IMR-90 (cell line): ENCODE measurements around the gene RASL11B. TPM values are rescaled to one million over a fixed set of nuclear protein-coding genes. Genes with fewer than 3 reads are reported as not detected.

Source experiments
- ATAC-seq: fragments of 200-7000 bp; cut with Tn5 transposase; 2 replicates; pipeline ENCODE4 v1.9.1; 2020; ENCODE audit warnings: low read depth, mild to moderate bottlenecking, moderate library complexity
- BruUV-seq: library from RNA; stranded (reverse); fragments of 400-500 nt; replicated peaks from 2 replicates; lab custom pipeline; 2021; lab: Mats Ljungman, UMichigan
- CTCF ChIA-PET: fragments of 300-600 bp; formaldehyde crosslinking; extraction: SDS; loops from one replicate; lab custom pipeline; 2021; ENCODE audit warnings: antibody characterized with exemption; lab: Yijun Ruan, JAX
- POLR2A ChIA-PET: fragments of 300-600 bp; sonication (Branson Sonifier 250); formaldehyde crosslinking; loops from one replicate; lab custom pipeline; 2022; ENCODE audit warnings: antibody characterized with exemption; ENCODE audit not compliant: unreplicated experiment; lab: Charles Lee
- DNase-seq: peaks from one replicate; pipeline ENCODE4 v3.0.0; 2013
- H2AFZ ChIP-seq: replicated peaks from 2 replicates; pipeline ENCODE3; 2013; ENCODE audit warnings: low read length, mild to moderate bottlenecking; ENCODE audit not compliant: poor library complexity
- H2AK5ac ChIP-seq: 2 replicates; pipeline ENCODE4 v1.6.1; 2013; ENCODE audit warnings: low read depth, low read length, inconsistent platforms
- H2AK9ac ChIP-seq: replicated peaks from 2 replicates; pipeline ENCODE3; 2013; ENCODE audit warnings: mild to moderate bottlenecking, low read depth, low read length, moderate library complexity; ENCODE audit not compliant: poor library complexity
- H2BK120ac ChIP-seq: 2 replicates; pipeline ENCODE4 v1.6.1; 2013; ENCODE audit warnings: low read depth, low read length, inconsistent platforms
- H2BK15ac ChIP-seq: 3 replicates; pipeline ENCODE4 v1.6.1; 2013; ENCODE audit warnings: low read depth, low read length, inconsistent platforms
- H2BK20ac ChIP-seq: 2 replicates; pipeline ENCODE4 v1.6.1; 2013; ENCODE audit warnings: low read depth, mild to moderate bottlenecking, inconsistent platforms, low read length, moderate library complexity
- H2BK5ac ChIP-seq: 2 replicates; pipeline ENCODE4 v1.6.1; 2013; ENCODE audit warnings: mild to moderate bottlenecking, low read depth, low read length, inconsistent platforms; ENCODE audit not compliant: poor library complexity, severe bottlenecking
- H3K14ac ChIP-seq: replicated peaks from 2 replicates; pipeline ENCODE4 v1.6.1; 2013; ENCODE audit warnings: low read depth, low read length, inconsistent platforms
- H3K18ac ChIP-seq: 2 replicates; pipeline ENCODE4 v1.6.1; 2013; ENCODE audit warnings: low read depth, low read length, control low read depth
- H3K23ac ChIP-seq: 2 replicates; pipeline ENCODE4 v1.6.1; 2013; ENCODE audit warnings: low read depth, low read length, inconsistent platforms
- H3K27ac ChIP-seq: 2 replicates; pipeline ENCODE4 v1.5.1; 2013; ENCODE audit warnings: mild to moderate bottlenecking, control low read depth, low read length; ENCODE audit not compliant: insufficient read depth
- H3K27me3 ChIP-seq: 2 replicates; pipeline ENCODE4 v1.6.1; 2013; ENCODE audit warnings: low read length; ENCODE audit not compliant: control insufficient read depth, insufficient read depth
- H3K36me3 ChIP-seq: 2 replicates; pipeline ENCODE4 v1.6.1; 2013; ENCODE audit warnings: low read length, mixed read lengths; ENCODE audit not compliant: control insufficient read depth, insufficient read depth
- H3K4ac ChIP-seq: 2 replicates; pipeline ENCODE4 v1.6.1; 2013; ENCODE audit warnings: low read depth, low read length, inconsistent platforms
- H3K4me1 ChIP-seq: 2 replicates; pipeline ENCODE4 v1.6.1; 2013; ENCODE audit warnings: low read length, mixed read lengths; ENCODE audit not compliant: control insufficient read depth, insufficient read depth
- H3K4me2 ChIP-seq: 2 replicates; pipeline ENCODE4 v1.6.1; 2013; ENCODE audit warnings: low read depth, mild to moderate bottlenecking, control low read depth, low read length, moderate library complexity
- H3K4me3 ChIP-seq: 2 replicates; pipeline ENCODE4 v1.5.1; 2013; ENCODE audit warnings: low read depth, mild to moderate bottlenecking, control low read depth, low read length, moderate library complexity; ENCODE audit not compliant: insufficient read depth
- H3K56ac ChIP-seq: 2 replicates; pipeline ENCODE4 v1.6.1; 2013; ENCODE audit warnings: low read length, inconsistent platforms; ENCODE audit not compliant: insufficient read depth; ENCODE audit errors: extremely low read depth
- H3K79me1 ChIP-seq, 2 experiments: 2 replicates each; pipeline ENCODE4 v1.6.1; 2013; ENCODE audit warnings: low read length in 2 of 2, inconsistent platforms in 1 of 2, low read depth in 1 of 2
- H3K9ac ChIP-seq: 2 replicates; pipeline ENCODE4 v1.6.1; 2013; ENCODE audit warnings: low read depth, low read length, control low read depth
- H3K9me1 ChIP-seq: 2 replicates; pipeline ENCODE4 v1.6.1; 2013; ENCODE audit warnings: low read length, inconsistent platforms; ENCODE audit not compliant: insufficient read depth
- H3K9me3 ChIP-seq: 2 replicates; pipeline ENCODE4 v1.6.1; 2013; ENCODE audit warnings: low read length; ENCODE audit not compliant: control insufficient read depth, insufficient read depth
- H4K20me1 ChIP-seq: 2 replicates; pipeline ENCODE4 v1.6.1; 2013; ENCODE audit warnings: low read length, inconsistent platforms; ENCODE audit not compliant: insufficient read depth
- H4K5ac ChIP-seq: 2 replicates; pipeline ENCODE4 v1.6.1; 2013; ENCODE audit warnings: mild to moderate bottlenecking, low read depth, low read length, control low read depth
- H4K8ac ChIP-seq, 2 experiments: 2 replicates each; pipeline ENCODE4 v1.6.1; 2013; ENCODE audit warnings: low read depth in 2 of 2, low read length in 2 of 2, control low read depth in 1 of 2, inconsistent platforms in 1 of 2
- H4K91ac ChIP-seq: 2 replicates; pipeline ENCODE4 v1.6.1; 2013; ENCODE audit warnings: low read depth, low read length, inconsistent platforms; ENCODE audit not compliant: insufficient read depth
- BHLHE40 ChIP-seq: fragments of 150-350 bp; IDR thresholded peaks from 2 replicates; pipeline ENCODE4 v1.6.1; 2016; ENCODE audit warnings: mild to moderate bottlenecking, low read depth, low read length
- CEBPB ChIP-seq: IDR thresholded peaks from 2 replicates; pipeline ENCODE4 v1.6.1; 2012; ENCODE audit warnings: low read depth, low read length, improper control_type of control experiment
- CHD1 ChIP-seq: IDR thresholded peaks from 2 replicates; pipeline ENCODE4 v1.6.1; 2012; ENCODE audit warnings: low read depth, low read length, improper control_type of control experiment
- CTCF ChIP-seq: conservative IDR thresholded peaks from 2 replicates; pipeline ENCODE4 v1.5.1; 2012; ENCODE audit warnings: mild to moderate bottlenecking, low read depth, low read length, improper control_type of control experiment
- ELK1 ChIP-seq: fragments of 150-350 bp; IDR thresholded peaks from 2 replicates; pipeline ENCODE4 v1.6.1; 2016; ENCODE audit warnings: low read depth, mild to moderate bottlenecking, low read length, moderate library complexity, borderline replicate concordance
- FOS ChIP-seq: fragments of 150-350 bp; IDR thresholded peaks from 2 replicates; pipeline ENCODE4 v1.6.1; 2016; ENCODE audit warnings: low read depth, low read length
- MAFK ChIP-seq: IDR thresholded peaks from 2 replicates; pipeline ENCODE4 v1.6.1; 2012; ENCODE audit warnings: low read depth, low read length, improper control_type of control experiment
- MAZ ChIP-seq: IDR thresholded peaks from 2 replicates; pipeline ENCODE4 v1.6.1; 2012; ENCODE audit warnings: low read depth, mild to moderate bottlenecking, low read length, improper control_type of control experiment, moderate library complexity, borderline replicate concordance
- MXI1 ChIP-seq: IDR thresholded peaks from 2 replicates; pipeline ENCODE4 v1.6.1; 2012; ENCODE audit warnings: low read depth, mild to moderate bottlenecking, low read length, moderate library complexity, borderline replicate concordance
- NFE2L2 ChIP-seq: fragments of 150-350 bp; IDR thresholded peaks from 2 replicates; pipeline ENCODE4 v1.6.1; 2016; ENCODE audit warnings: low read depth, mild to moderate bottlenecking, low read length
- POLR2A ChIP-seq: IDR thresholded peaks from 2 replicates; pipeline ENCODE4 v1.6.1; 2012; ENCODE audit warnings: mild to moderate bottlenecking, low read depth, low read length
- RAD21 ChIP-seq: IDR thresholded peaks from 2 replicates; pipeline ENCODE4 v1.6.1; 2012; ENCODE audit warnings: low read length, improper control_type of control experiment
- RCOR1 ChIP-seq: IDR thresholded peaks from 2 replicates; pipeline ENCODE4 v1.6.1; 2012; ENCODE audit warnings: mild to moderate bottlenecking, low read length, improper control_type of control experiment; ENCODE audit not compliant: insufficient replicate concordance
- RFX5 ChIP-seq: IDR thresholded peaks from 2 replicates; pipeline ENCODE4 v1.8.0; 2012; ENCODE audit warnings: low read depth, mild to moderate bottlenecking, low read length, moderate library complexity
- SMC3 ChIP-seq: fragments of 150-350 bp; IDR thresholded peaks from 2 replicates; pipeline ENCODE4 v1.6.1; 2016; ENCODE audit warnings: low read depth, mild to moderate bottlenecking, antibody characterized with exemption, low read length, moderate library complexity
- WGBS, 2 experiments: methylation state at CpG; one replicate each; pipeline versions ENCODE4 v1.1.5 to v1.1.7; 2013; ENCODE audit warnings: missing lambda C conversion rate in 2 of 2; ENCODE audit not compliant: insufficient read length in 1 of 2; ENCODE audit errors: extremely low coverage in 2 of 2; 5-methylcytosine and 5-hydroxymethylcytosine counted together
- dilution Hi-C: fragments of 300-500 bp; cut with HindIII; formaldehyde crosslinking; loops from one replicate; pipeline ENCODE4 v1.14.3; 2018; ENCODE audit warnings: low sequenced_read_pairs; ENCODE audit not compliant: unreplicated experiment
- in situ Hi-C: fragments of 300-500 bp; cut with MboI; formaldehyde crosslinking; loops from 3 replicates; pipeline ENCODE4 v1.14.3; 2019; ENCODE audit warnings: low sequenced_read_pairs, inconsistent platforms, mixed read lengths
- intact Hi-C: fragments of 100-400 bp; cut with micrococcal nuclease; formaldehyde crosslinking; loops from 2 replicates; pipeline ENCODE4 v1.10.0; 2022
- polyA plus RNA-seq, 3 experiments: library from polyadenylated mRNA; depleted of rRNA; stranded (reverse); fragments of >200 nt; gene quantifications; 2 replicates each; pipeline ENCODE4 v1.2.3, GENCODE V29; 2012; ENCODE audit warnings: low replicate concordance in 1 of 3
- total RNA-seq: library from RNA; depleted of rRNA; stranded (reverse); fragments of >200 nt; gene quantifications from 2 replicates; pipeline ENCODE4 v1.2.3, GENCODE V29; 2012
- TF ChIP-seq, protein P1 (sequence below): fragments of 150-350 bp; IDR thresholded peaks from 2 replicates; pipeline ENCODE4 v1.6.1; 2017; ENCODE audit warnings: mild to moderate bottlenecking, antibody characterized with exemption, low read length, low read depth

Gene RASL11B
- total and polyA plus RNA-seq, 2 of the 4 experiments (the other 2 are of a cell fraction), result 0.18 to 0.31 TPM

GRCh38 chr4:52866734-52867133 is 4.6 kb downstream of the RASL11B start:
- H4K20me1 ChIP-seq, result no peaks in the 10 kb centered on the region
- H2AK9ac ChIP-seq, result no peak overlapping the region
- no peaks in the 10 kb centered on the region; a peak in 1 of 4 replicates for H3K79me1 ChIP-seq
- ChIA-PET CTCF (no interaction called here), POLR2A (no interaction called here)
- no peak for TF ChIP-seq CHD1
- TF ChIP-seq CEBPB, result no peak
- TF ChIP-seq, protein P1, sequence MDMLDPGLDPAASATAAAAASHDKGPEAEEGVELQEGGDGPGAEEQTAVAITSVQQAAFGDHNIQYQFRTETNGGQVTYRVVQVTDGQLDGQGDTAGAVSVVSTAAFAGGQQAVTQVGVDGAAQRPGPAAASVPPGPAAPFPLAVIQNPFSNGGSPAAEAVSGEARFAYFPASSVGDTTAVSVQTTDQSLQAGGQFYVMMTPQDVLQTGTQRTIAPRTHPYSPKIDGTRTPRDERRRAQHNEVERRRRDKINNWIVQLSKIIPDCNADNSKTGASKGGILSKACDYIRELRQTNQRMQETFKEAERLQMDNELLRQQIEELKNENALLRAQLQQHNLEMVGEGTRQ, result no peak
- TF ChIP-seq MAZ, result no peak
- no peak for TF ChIP-seq BHLHE40
- TF ChIP-seq RCOR1, result no peak
- TF ChIP-seq ELK1, result no peak
- TF ChIP-seq MAFK, result no peak
- TF ChIP-seq SMC3, result no peak
- no peak for TF ChIP-seq POLR2A
- no peak for TF ChIP-seq RAD21
- TF ChIP-seq NFE2L2, result no peak
- no peak for TF ChIP-seq RFX5
- TF ChIP-seq MXI1, result no peak
- TF ChIP-seq FOS, result no peak
- no peak for TF ChIP-seq CTCF
- no peak overlapping the region for H3K27ac ChIP-seq
- no peak overlapping the region for H3K18ac ChIP-seq
- peaks cover 9% of the 10 kb centered on the region; the same call in 1 of the 2 replicates for H3K4me1 ChIP-seq
- no peak overlapping the region for H2BK20ac ChIP-seq
- H3K14ac ChIP-seq, result no peak overlapping the region
- H3K9me3 ChIP-seq, result no peaks in the 10 kb centered on the region
- intact Hi-C loops, result loop anchor here (10.0 kb wide), 2 partner anchors 212 to 492 kb away; partner anchors contain the start of gene USP46
- H4K91ac ChIP-seq, result no peak overlapping the region
- in situ Hi-C loops, result no loop called here
- peaks cover 15% of the 10 kb centered on the region for H3K36me3 ChIP-seq
- no peak overlapping the region for H3K4me3 ChIP-seq
- H4K5ac ChIP-seq, result no peak overlapping the region
- no peak overlapping the region for H2AK5ac ChIP-seq
- dilution Hi-C loops, result no loop called here
- no TSS peak for BruUV-seq
- H3K4me2 ChIP-seq, result no peak overlapping the region
- H2BK120ac ChIP-seq, result no peak overlapping the region
- H3K23ac ChIP-seq, result no peak overlapping the region
- no peak overlapping the region for H3K9ac ChIP-seq
- WGBS, 2 experiments, result no CpG with 5 or more reads among the region's 4 CpGs
- H3K27me3 ChIP-seq, result no peaks in the 10 kb centered on the region
- no peak for ATAC-seq
- H2AFZ ChIP-seq, result no peak overlapping the region
- no peak overlapping the region for H4K8ac ChIP-seq
- H3K9me1 ChIP-seq, result peaks cover 7% of the 10 kb centered on the region; the same call in 1 of the 2 replicates
- no peak overlapping the region for H2BK15ac ChIP-seq
- DNase-seq, result no peak
- H2BK5ac ChIP-seq, result no peak overlapping the region
- H3K4ac ChIP-seq, result no peak overlapping the region
- H3K56ac ChIP-seq, result no peak overlapping the region
